HG02852 (cell line): Measurements from ENCODE around the gene PRKCQ.
"Not testable (repeated sequence)": the region's sequence is repeated elsewhere in the genome, so short reads cannot be mapped to it uniquely, and the experiment has no call there.

Experiments
- ATAC-seq: cut with Tn5 transposase; IDR thresholded peaks from one replicate; pipeline ENCODE4 v1.9.1; 2021; ENCODE audit warnings: mild to moderate bottlenecking, moderate library complexity; ENCODE audit not compliant: unreplicated experiment

PRKCQ gene

DNA sequence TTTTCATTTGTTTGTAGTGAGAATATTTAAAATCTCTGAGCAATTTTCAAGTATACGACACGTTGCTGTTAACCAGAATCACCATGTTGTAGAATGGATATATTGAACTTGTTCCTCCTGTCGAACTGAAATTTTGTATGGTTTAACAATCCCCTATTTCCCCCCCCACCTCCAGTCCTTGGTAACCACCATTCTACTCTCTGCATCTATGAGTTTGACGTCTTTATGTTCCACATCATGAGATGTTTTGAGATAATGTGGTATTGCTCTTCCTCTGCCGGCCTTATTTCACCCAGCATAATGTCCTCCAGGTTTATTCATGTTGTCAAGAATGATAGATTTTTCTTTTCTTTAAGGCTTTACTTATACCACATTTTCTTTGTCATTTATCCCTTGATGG, 17.4 kb upstream of the PRKCQ start:
- no peak for ATAC-seq

- ATAC-seq = no peak
These were observed 15.4 kb upstream of the PRKCQ start for GRCh38 chr10:6595499-6595898.

DNA sequence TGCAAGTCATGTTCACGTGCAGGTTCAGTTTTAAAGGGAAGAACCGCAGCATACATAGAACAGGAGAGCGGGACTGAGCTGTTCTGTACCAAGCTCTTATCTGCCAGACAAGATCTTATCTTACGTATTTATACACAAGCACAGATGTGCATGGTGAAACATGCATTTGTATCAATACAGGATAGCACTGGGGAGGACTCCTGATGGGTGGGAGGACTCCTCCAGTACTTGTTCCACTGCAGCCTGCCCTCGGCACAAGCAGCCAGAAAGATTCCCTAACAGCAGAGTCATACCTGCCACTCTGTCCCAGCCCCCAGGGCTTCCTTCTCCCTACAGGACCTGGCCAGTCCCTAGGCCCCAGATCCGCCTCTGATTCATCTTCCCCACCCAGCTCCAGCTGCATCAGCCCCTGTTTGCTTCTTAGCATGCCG, 13.2 kb upstream of the PRKCQ start:
- ATAC-seq = no peak

- no peak for ATAC-seq
These were observed 12.0 kb upstream of the PRKCQ start for GRCh38 chr10:6592080-6592479.

DNA sequence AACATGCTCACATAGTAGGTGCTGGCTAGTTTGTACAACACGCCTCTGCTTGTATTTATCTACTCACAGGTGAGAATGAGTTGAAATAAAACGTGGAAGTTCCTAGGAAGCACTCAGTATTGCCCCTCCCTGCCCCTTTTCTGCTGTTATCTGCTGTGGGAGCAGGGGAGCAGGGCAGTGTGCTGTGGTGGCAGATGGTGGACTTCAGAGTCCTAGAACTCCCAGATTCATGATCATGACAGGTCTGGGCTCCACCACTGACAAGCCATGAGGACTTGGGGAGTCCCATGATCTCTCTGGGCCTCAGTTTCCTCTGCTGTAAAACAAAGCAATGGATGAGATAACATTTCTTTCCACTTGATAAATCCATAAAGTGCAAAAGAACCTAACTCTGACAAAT, 11.6 kb upstream of the PRKCQ start:
- no peak for ATAC-seq

GRCh38 chr10:6590100-6590499, 10.0 kb upstream of the PRKCQ start:
- ATAC-seq = no peak

GRCh38 chr10:6589287-6590094, 9.4 kb upstream of the PRKCQ start:
- ATAC-seq = no peak

DNA sequence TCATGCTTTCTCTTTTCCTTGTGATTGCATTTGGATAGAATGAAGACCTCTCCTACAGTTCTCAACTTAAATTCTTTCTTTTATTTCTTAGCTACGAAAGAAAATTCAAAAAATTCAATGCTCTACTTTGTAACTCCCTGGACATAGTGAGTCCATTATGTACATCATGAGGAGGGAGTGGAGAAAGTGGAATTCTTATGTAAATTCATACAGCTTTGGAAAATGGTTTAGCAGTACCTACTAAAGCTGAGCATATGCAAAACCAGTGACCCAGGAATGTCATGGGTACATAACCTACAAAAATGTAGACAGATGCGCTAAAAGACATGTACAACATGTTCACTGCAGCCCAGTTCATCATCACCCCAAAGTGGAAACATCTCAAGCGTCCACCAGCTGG, 8.8 kb upstream of the PRKCQ start:
- ATAC-seq = no peak

DNA sequence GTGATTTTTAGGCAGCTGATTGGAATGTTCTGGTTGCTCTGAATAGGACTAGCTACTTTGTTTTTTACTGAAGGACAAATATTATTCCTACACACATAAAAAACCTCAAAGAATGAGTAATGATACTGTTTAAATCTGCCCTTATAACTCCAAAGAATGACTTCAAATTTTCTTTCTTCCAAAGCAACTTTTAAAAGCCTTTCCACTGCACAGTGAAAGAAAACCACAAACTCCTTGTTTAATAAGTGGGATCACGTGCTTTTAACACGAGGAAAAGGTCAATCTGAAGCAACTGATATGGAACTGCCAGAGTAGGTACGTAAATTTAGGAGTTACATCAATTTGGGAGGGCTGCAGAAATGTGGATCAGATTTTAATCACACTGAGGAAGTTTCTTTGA, 8.0 kb upstream of the PRKCQ start:
- no peak for ATAC-seq

- no peak for ATAC-seq
These were observed 6.4 kb upstream of the PRKCQ start for GRCh38 chr10:6586501-6586900.

DNA sequence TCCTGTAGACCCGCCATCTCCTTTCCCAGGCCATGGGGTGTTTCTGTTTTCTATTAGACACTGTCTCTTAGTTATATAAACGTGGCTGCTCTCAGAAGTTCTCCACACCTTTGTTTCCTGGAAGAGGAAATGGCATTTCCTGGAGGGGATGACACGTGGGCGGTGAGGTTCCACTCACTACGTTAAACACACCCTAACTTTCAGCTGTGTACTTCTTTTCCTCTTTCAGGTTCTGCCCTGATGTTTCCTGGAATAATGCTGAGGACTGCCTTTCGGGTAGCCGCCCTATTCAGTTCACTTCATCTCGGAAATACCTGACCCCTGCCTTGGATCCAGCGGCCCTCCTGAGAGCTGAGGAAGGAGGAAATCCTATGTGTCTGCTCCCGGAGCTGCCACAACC, 3.4 kb upstream of the PRKCQ start:
- no peak for ATAC-seq

DNA sequence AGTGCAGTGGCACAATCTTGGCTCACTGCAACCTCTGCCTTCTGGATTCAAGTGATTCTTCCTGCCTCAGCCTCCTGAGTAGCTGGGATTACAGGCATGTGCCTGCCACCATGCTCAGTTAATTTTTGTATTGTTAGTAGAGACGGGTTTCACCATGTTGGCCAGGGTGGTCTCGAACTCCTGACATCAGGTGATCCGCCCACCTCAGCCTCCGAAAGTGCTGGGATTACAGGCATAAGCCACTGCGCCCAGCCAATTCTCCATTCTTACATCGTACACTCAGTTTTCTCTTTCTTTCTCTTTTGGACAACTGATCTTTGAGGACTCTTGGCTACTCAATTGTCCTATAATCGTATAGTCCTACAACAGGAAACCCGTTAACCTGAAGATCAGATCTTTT, 2.8 kb upstream of the PRKCQ start:
- ATAC-seq = not testable (repeated sequence)

GRCh38 chr10:6582298-6582697, 2.2 kb upstream of the PRKCQ start:
- no peak for ATAC-seq

DNA sequence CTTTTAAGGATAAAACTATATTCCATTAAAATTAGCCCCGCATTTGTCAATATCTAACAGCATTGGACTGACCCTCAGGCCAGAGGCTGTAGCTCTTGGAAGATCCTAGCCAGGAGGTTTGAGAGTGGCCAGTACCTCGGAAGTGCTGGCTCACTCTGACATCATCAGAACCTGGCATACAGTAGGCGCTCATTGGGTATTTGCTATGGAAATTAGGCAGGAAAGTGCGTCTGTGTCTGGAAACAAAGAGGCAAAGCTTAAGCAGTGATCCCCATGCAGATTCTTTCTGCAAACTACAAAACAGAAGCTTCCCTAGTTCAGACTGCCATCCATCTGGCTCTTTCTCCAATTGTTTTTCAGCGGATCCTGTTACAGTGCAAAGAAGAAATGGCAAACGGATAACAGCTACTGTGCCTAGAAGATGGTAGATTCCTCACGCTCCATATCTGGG, 1.7 kb upstream of the PRKCQ start:
- ATAC-seq = no peak

DNA sequence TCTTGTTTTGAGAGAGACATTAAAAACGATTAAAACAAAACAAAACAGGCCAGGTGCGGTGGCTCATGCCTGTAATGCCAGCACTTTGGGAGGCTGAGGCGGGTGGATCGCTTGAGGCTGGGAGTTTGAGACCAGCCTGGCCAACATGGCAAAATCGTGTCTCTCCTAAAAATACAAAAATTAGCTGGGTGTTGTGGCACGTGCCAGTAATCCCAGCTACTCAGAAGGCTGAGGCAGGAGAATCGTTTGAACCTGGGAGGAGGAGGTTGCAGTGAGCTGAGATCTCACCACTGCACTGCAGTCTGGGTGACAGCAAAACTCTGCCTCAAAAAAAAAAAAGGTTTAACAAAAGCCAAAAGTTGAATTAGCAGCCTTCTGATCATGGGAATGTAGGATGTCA, 1.1 kb upstream of the PRKCQ start:
- not testable (repeated sequence) for ATAC-seq

DNA sequence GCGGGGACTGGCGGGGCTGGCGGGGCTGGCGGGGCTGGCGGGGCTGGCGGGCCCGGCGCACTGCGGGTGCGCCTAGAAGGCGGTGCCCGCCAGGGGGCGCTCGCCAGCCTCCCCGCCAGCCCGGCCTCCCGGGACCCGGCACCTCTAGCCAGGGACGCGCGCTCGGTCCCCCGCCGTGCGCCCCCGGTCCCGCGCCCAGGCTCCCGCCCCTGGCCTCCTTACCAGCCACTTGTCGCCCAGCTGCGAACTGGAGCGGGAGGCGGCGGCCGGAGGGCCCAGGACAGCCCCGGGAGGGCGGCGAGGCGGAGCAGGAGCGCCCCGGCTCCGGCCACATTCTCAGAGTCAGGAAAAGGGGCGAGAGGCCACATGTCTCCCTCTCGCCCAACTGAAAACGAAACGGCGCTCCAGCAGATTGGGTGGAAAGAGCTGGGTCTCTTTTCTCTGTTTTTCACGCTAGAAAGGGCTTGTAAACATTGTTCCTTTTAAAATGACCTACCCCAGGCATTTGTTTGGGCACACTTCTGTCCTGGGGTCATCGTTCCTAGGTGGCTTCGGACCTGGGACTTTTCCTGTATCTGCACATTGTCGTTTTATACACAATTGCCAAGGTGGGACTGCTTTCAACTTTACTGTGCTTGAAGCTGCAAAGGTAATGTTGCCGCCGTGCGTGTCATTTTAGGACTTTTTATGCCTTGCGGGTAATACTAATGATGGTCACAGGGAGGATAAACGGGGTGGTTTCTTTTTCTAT, 378 bp upstream of the PRKCQ start:
- peak; percentile 90 for ATAC-seq

- ATAC-seq = no peak
These were observed 733 bp downstream of the PRKCQ start for GRCh38 chr10:6579183-6579903.

GRCh38 chr10:6578795-6579182, 1.3 kb downstream of the PRKCQ start:
- ATAC-seq = no peak

DNA sequence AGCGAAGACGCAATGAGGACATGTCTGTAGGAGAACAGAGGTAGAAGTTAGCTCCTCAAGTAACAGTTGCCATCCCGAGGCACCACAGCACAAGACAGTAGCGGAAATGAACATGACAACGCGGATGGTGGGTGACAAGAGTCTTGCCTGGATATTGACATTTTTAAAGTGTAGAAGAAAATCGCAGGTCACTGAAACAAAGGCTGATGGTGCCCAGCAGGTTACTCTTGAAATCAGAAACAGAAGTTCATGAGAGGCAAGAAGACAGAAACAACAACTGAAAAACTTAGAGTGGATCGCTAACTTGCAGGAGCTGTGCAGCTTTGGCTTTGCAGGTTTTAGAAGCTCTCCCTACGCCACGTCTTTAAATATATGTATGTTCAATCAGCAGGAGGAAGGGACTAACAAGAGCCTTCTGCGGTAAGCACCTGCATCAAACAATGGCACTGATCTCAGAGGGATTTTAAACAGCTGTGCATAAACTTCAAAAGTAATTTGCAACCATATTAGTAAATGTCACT, 1.8 kb downstream of the PRKCQ start:
- ATAC-seq = no peak

GRCh38 chr10:6576326-6576725, 3.8 kb downstream of the PRKCQ start:
- no peak for ATAC-seq

- ATAC-seq = no peak
These were observed 5.4 kb downstream of the PRKCQ start for GRCh38 chr10:6574664-6575176.
